ENCODE measurements around the gene RAPGEF5. TPM values are rescaled to one million over a fixed set of nuclear protein-coding genes. Genes with fewer than 3 reads are reported as not detected.
"Not testable (repeated sequence)": the region's sequence is repeated elsewhere in the genome, so short reads cannot be mapped to it uniquely, and the experiment has no call there.

Gene RAPGEF5
- total and polyA plus RNA-seq, 4 experiments from 2014 or later = not detected

DNA sequence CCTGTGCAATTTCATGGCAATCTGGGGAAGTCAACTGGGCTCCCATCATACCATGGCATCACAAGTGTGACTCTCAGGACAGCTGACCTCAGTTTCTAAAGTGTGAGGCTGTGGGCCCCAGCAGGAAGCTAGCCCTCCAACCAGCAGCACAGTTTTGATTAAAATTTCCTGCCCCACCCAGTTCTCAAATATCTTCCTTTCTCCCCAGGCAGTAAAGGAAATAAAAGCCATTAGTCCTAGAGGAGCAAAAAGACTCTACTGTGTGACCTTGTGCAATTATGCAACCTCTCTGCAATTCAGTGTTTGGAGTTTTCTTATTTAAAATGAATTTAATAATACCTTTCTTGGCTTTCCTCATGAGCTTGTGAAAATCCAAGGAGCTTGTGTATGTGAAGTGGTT is 268.1 kb downstream of the RAPGEF5 start:
- H3K4me3 Mint-ChIP-seq = no peak overlapping the region
- ChIA-PET CTCF (ENCODE audit: partially characterized antibody) (interaction anchor here (0.8 to 1.0 kb wide), 2 partner anchors 21 to 411 kb away, joined by 3 read pairs; partner anchors contain the start of gene STEAP1B), POLR2A (ENCODE audit: partially characterized antibody) (no interaction called here)
- DNase-seq = no peak
- H3K27ac ChIP-seq (ENCODE audit: low read depth, low read length) = no peak overlapping the region
- peaks cover 0 to 2% (median under 1%) of the 10 kb centered on the region in 4 donors for H3K4me1 Mint-ChIP-seq
- no peak overlapping the region for H3K4me3 ChIP-seq (ENCODE audit: low read length in 2 of 2)
- no peaks in the 10 kb centered on the region for H3K9me3 ChIP-seq (ENCODE audit: control insufficient read depth in 1 of 2, low read length in 2 of 2)
- H3K27me3 Mint-ChIP-seq = peaks cover 2 to 8% of the 10 kb centered on the region in 2 donors
- no peaks in the 10 kb centered on the region for H3K36me3 Mint-ChIP-seq
- H3K27ac Mint-ChIP-seq = no peak overlapping the region
- H3K27me3 ChIP-seq (ENCODE audit: insufficient read depth, low read length) = no peaks in the 10 kb centered on the region
- no peaks in the 10 kb centered on the region for H3K4me1 ChIP-seq (ENCODE audit: insufficient read depth, low read length)
- H3K36me3 ChIP-seq (ENCODE audit: insufficient read depth, low read length) = no peaks in the 10 kb centered on the region
- no peaks in the 10 kb centered on the region for H3K9me3 Mint-ChIP-seq
- intact Hi-C loops (cut with micrococcal nuclease) = loop anchor here (10.0 kb wide), 1 partner anchor 84 kb away; no protein-coding TSS in a partner anchor

DNA sequence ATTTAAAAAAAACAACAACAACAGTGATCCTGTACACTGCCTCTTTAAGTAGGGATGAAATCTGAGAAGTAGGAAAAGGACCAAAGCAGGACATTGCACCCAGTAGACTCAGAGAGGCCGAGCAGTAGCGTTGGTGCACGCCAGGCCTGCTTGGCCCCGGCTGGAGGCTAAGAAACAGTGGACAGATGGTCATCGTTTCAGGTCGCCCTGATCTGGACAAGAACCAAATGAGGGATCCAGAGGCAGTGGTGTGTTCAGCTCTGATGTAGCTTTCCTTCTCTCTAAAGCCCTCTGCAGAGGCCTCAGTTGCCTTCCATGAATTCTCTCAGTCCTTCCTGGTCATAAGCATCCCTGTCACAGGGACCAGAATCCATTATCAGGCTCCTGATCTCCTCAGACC is 269.1 kb downstream of the RAPGEF5 start:
- no peaks in the 10 kb centered on the region for H3K36me3 Mint-ChIP-seq
- no peaks in the 10 kb centered on the region for H3K9me3 Mint-ChIP-seq
- Histone ChIP-seq H3K27ac (ENCODE audit: low read depth, low read length) (no peak overlapping the region), H3K9me3 (ENCODE audit: control insufficient read depth in 1 of 2, low read length in 2 of 2) (no peaks in the 10 kb centered on the region), H3K36me3 (ENCODE audit: insufficient read depth, low read length) (no peaks in the 10 kb centered on the region), H3K27me3 (ENCODE audit: insufficient read depth, low read length) (no peaks in the 10 kb centered on the region), H3K4me3 (ENCODE audit: low read length in 2 of 2) (no peak overlapping the region), H3K4me1 (ENCODE audit: insufficient read depth, low read length) (peaks cover 4% of the 10 kb centered on the region)
- peaks cover 2 to 6% of the 10 kb centered on the region in 2 donors for H3K27me3 Mint-ChIP-seq
- no peak overlapping the region for H3K27ac Mint-ChIP-seq
- intact Hi-C loops (cut with micrococcal nuclease) = loop anchor here (10.0 kb wide), 1 partner anchor 83 kb away; no protein-coding TSS in a partner anchor
- peaks cover 0 to 8% (median 5%) of the 10 kb centered on the region in 4 donors for H3K4me1 Mint-ChIP-seq
- POLR2A ChIA-PET (ENCODE audit: partially characterized antibody) = no interaction called here
- H3K4me3 Mint-ChIP-seq = no peak overlapping the region
- CTCF ChIA-PET (ENCODE audit: partially characterized antibody) = interaction anchor here (0.6 to 1.0 kb wide), 3 partner anchors 22 to 412 kb away, joined by 3 read pairs; partner anchors contain the start of gene STEAP1B
- DNase-seq = no peak

DNA sequence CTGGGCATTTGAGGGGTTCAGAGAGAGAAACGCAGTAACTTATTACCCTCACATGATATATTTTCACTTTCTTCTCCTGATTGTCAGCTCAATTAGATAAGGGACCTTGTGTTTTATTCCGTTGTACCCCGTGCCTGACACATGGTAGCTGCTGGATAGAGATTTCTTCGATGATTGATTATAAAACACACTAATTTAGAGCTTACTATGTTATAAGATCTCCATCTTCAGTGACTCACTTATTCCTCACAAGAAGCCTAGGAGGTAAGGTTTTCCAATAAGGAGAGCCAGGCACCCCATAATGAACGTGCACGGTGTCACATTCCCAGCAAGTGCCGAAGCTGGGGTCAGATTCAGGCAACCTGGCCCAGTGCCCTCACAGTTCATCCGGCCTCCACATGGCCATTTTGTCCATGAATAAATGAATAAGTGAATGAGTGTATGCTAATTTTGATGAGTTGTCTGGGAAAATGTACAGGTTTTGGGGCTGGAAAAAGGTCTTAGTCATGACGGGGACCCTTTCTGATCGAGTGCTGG is 273.2 kb downstream of the RAPGEF5 start:
- Mint-ChIP-seq H3K4me3 (peak overlapping the region; percentile 83 to 90 (median 87)), H3K36me3 (no peaks in the 10 kb centered on the region), H3K27ac (peak overlapping the region in 5 of 7 donors; percentile 50 to 81 (median 66)), H3K4me1 (peaks cover 6 to 19% (median 13%) of the 10 kb centered on the region in 4 donors), H3K27me3 (peaks cover 8 to 18% of the 10 kb centered on the region in 2 donors), H3K9me3 (peaks cover 0 to 2% (median 0%) of the 10 kb centered on the region in 8 donors)
- H3K36me3 ChIP-seq (ENCODE audit: insufficient read depth, low read length) = no peaks in the 10 kb centered on the region
- no peaks in the 10 kb centered on the region for H3K9me3 ChIP-seq (ENCODE audit: control insufficient read depth in 1 of 2, low read length in 2 of 2)
- H3K27me3 ChIP-seq (ENCODE audit: insufficient read depth, low read length) = no peaks in the 10 kb centered on the region
- DNase-seq = no peak
- H3K4me3 ChIP-seq (ENCODE audit: low read length in 2 of 2) = peak overlapping the region; percentile 49 to 70
- peaks cover 12% of the 10 kb centered on the region for H3K4me1 ChIP-seq (ENCODE audit: insufficient read depth, low read length)
- H3K27ac ChIP-seq (ENCODE audit: low read depth, low read length) = peak overlapping the region; percentile 18
- intact Hi-C loops (cut with micrococcal nuclease) = loop anchor here (1.0 to 10.0 kb wide), 2 partner anchors 79 to 827 kb away; no protein-coding TSS in a partner anchor
- POLR2A ChIA-PET (ENCODE audit: partially characterized antibody) = interaction anchor here (1.0 to 1.3 kb wide), 2 partner anchors 8 to 12 kb away, joined by 3 to 4 read pairs; no protein-coding TSS in a partner anchor
- CTCF ChIA-PET (ENCODE audit: partially characterized antibody) = interaction anchor here (0.6 to 3.0 kb wide), 19 partner anchors 9 to 830 kb away, joined by 3 to 30 read pairs (median 5); partner anchors contain the start of gene STEAP1B

DNA sequence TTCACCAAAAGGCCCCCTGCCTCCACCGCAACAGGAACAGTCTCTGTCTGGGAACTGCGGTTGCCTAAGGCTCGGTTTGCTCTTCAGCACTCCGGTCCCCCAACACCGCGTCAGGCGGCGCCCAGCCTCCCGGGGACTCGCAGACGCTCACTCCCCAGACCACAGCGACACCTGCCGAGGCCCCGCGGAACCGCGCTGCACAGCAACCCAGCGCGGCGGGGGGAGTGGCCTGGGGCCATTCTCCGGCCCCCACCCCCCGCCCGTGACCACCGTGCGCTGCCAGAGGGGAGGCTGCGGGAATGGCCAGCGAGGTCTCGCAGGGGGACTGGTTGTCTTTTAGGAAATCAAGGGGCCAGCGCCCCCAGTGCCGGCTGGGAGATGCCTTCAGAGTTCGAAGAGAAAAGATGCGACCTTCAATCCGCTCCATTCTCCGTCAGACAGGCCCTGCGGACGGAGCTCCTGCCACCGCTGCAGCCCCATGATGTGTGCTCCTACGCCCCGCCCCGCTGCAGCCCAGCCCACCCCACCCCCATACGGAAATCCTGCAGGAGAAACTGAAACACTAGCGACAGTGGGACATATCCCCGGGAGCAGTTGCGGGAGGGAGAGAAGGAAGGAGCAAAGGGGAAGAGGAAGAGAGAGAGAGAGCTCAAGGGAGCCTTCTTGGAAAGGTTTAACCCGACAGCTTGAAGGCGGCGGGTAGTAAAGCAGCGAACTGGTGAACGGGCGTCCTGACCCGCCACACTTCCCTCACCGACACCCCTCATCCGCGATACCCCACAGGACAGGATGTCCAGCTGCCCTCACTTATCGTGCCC is 273.9 kb downstream of the RAPGEF5 start:
- Histone ChIP-seq H3K9me3 (ENCODE audit: control insufficient read depth in 1 of 2, low read length in 2 of 2) (no peaks in the 10 kb centered on the region), H3K36me3 (ENCODE audit: insufficient read depth, low read length) (no peaks in the 10 kb centered on the region), H3K27me3 (ENCODE audit: insufficient read depth, low read length) (no peaks in the 10 kb centered on the region), H3K4me1 (ENCODE audit: insufficient read depth, low read length) (peaks cover 12% of the 10 kb centered on the region), H3K27ac (ENCODE audit: low read depth, low read length) (peak overlapping the region; percentile 18), H3K4me3 (ENCODE audit: low read length in 2 of 2) (peak overlapping the region; percentile 49 to 70)
- intact Hi-C loops (cut with micrococcal nuclease) = loop anchor here (1.0 to 10.0 kb wide), 2 partner anchors 78 to 827 kb away; no protein-coding TSS in a partner anchor
- peak overlapping the region; percentile 83 to 90 (median 87) for H3K4me3 Mint-ChIP-seq
- peaks cover 11 to 20% of the 10 kb centered on the region in 2 donors for H3K27me3 Mint-ChIP-seq
- H3K4me1 Mint-ChIP-seq = peaks cover 6 to 19% (median 13%) of the 10 kb centered on the region in 4 donors
- ChIA-PET POLR2A (ENCODE audit: partially characterized antibody) (interaction anchor here (1.0 to 1.3 kb wide), 2 partner anchors 9 to 13 kb away, joined by 3 to 4 read pairs; no protein-coding TSS in a partner anchor), CTCF (ENCODE audit: partially characterized antibody) (interaction anchor here (0.6 to 3.0 kb wide), 20 partner anchors 10 to 829 kb away, joined by 3 to 30 read pairs (median 5); partner anchors contain the start of gene STEAP1B)
- no peaks in the 10 kb centered on the region for H3K36me3 Mint-ChIP-seq
- H3K9me3 Mint-ChIP-seq = peaks cover 0 to 2% (median 0%) of the 10 kb centered on the region in 8 donors
- H3K27ac Mint-ChIP-seq = peak overlapping the region in 5 of 7 donors; percentile 50 to 81 (median 66)
- peak; percentile 71 to 84 (median 75) for DNase-seq

DNA sequence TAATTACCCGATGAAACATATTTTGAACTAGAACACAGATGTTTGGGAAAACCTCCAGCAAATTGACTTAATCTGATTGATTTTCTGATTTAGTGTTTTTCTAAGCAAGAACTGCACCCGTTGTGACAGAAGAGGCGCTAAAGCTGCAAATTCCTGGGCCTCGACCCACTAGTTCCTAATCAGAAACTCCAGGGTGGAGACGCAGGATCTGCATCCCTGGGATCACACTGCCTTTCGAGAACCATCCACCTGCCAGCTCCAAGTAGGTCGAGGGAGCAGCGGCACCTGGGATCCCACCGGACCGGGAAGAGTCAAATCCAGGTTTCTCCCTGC is 274.4 kb downstream of the RAPGEF5 start:
- Mint-ChIP-seq H3K4me3 (peak overlapping the region; percentile 83 to 90 (median 87)), H3K36me3 (no peaks in the 10 kb centered on the region), H3K9me3 (peaks cover 0 to 2% (median 0%) of the 10 kb centered on the region in 8 donors), H3K27me3 (peaks cover 16 to 24% of the 10 kb centered on the region in 2 donors), H3K27ac (peak overlapping the region in 3 of 7 donors; percentile 61 to 72 (median 70)), H3K4me1 (peaks cover 6 to 19% (median 13%) of the 10 kb centered on the region in 4 donors)
- Histone ChIP-seq H3K4me3 (ENCODE audit: low read length in 2 of 2) (peak overlapping the region; percentile 5 to 70), H3K27ac (ENCODE audit: low read depth, low read length) (no peak overlapping the region), H3K9me3 (ENCODE audit: control insufficient read depth in 1 of 2, low read length in 2 of 2) (no peaks in the 10 kb centered on the region), H3K27me3 (ENCODE audit: insufficient read depth, low read length) (no peaks in the 10 kb centered on the region), H3K36me3 (ENCODE audit: insufficient read depth, low read length) (no peaks in the 10 kb centered on the region), H3K4me1 (ENCODE audit: insufficient read depth, low read length) (peaks cover 12% of the 10 kb centered on the region)
- intact Hi-C loops (cut with micrococcal nuclease) = loop anchor here (10.0 kb wide), 1 partner anchor 78 kb away; no protein-coding TSS in a partner anchor
- no peak for DNase-seq
- POLR2A ChIA-PET (ENCODE audit: partially characterized antibody) = no interaction called here
- CTCF ChIA-PET (ENCODE audit: partially characterized antibody) = interaction anchor here (1.1 to 3.0 kb wide), 11 partner anchors 10 to 826 kb away, joined by 3 to 30 read pairs (median 8); no protein-coding TSS in a partner anchor

DNA sequence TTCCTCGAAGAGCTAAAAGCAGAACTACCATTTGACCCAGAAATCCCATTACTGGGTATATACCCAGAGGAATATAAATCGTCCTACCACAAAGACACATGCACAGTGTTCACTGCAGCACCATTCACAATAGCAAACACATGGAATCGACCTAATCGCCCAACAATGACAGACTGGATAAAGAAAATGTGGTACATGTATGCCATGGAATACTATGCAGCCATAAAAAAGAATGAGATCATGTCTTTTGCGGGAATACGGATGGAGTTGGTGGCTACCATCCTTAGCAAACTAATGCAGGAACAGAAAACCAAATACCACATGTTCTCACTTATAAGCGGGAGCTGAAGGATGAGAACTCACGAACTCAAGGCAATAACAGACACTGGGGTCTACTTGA is 276.7 kb downstream of the RAPGEF5 start:
- DNase-seq; H3K27ac ChIP-seq (ENCODE audit: low read depth, low read length); H3K27ac Mint-ChIP-seq; H3K9me3 ChIP-seq (ENCODE audit: control insufficient read depth in 1 of 2, low read length in 2 of 2); POLR2A ChIA-PET (ENCODE audit: partially characterized antibody); H3K9me3 Mint-ChIP-seq; H3K27me3 ChIP-seq (ENCODE audit: insufficient read depth, low read length); H3K4me3 Mint-ChIP-seq; H3K4me3 ChIP-seq (ENCODE audit: low read length in 2 of 2); H3K36me3 Mint-ChIP-seq; H3K36me3 ChIP-seq (ENCODE audit: insufficient read depth, low read length): not testable (repeated sequence)
- intact Hi-C loops (cut with micrococcal nuclease) = loop anchor here (10.0 kb wide), 1 partner anchor 75 kb away; no protein-coding TSS in a partner anchor
- peaks cover 6 to 19% (median 13%) of the 10 kb centered on the region in 4 donors for H3K4me1 Mint-ChIP-seq
- H3K4me1 ChIP-seq (ENCODE audit: insufficient read depth, low read length) = peaks cover 12% of the 10 kb centered on the region
- peaks cover 27 to 32% of the 10 kb centered on the region in 2 donors for H3K27me3 Mint-ChIP-seq
- CTCF ChIA-PET (ENCODE audit: partially characterized antibody) = interaction anchor here (1.0 to 1.4 kb wide), 2 partner anchors 11 to 30 kb away, joined by 3 read pairs; no protein-coding TSS in a partner anchor
